ENCODE data around the gene SLC10A2.
"Not testable (repeated sequence)": the region's sequence is repeated elsewhere in the genome, so short reads cannot be mapped to it uniquely, and the experiment has no call there.

DNA sequence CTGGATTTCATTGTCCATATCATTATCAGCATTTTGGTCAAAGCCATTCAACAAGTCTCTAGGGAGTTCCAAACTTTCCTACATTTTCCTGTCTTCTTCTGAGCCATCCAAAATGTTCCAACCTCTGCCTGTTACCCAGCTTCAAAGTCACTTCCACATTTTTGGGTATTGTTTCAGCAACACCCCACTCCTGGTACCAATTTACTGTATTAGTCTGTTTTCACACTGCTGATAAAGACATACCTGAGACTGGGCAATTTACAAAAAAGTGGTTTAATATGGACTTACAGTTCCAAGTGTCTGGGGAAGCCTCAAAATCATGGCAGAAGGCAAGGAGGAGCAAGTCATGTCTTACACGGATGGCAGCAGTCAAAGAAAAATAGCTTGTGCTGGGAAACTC lies 27.4 kb upstream of the SLC10A2 start:
- not testable (repeated sequence) for TF ChIP-seq CTCF, POLR2A (IDR thresholded peaks at IDR 0.05)
